Mucosa of stomach (tissue), 1 donor: ENCODE results near the gene SLC35B4.
A peak's percentile ranks its signal among the peaks of the same experiment; 100 is the strongest.

Experiments used
- H3K27me3 ChIP-seq: one replicate; pipeline ENCODE4 v1.7.0; 2013; ENCODE audit warnings: mild to moderate bottlenecking, low read length; ENCODE audit not compliant: control insufficient read depth, insufficient read depth
- H3K36me3 ChIP-seq: one replicate; pipeline ENCODE4 v1.7.0; 2013; ENCODE audit warnings: low read length; ENCODE audit not compliant: control insufficient read depth, insufficient read depth
- H3K4me1 ChIP-seq: one replicate; pipeline ENCODE4 v1.7.0; 2013; ENCODE audit warnings: mild to moderate bottlenecking, low read length; ENCODE audit not compliant: control insufficient read depth, insufficient read depth
- H3K4me3 ChIP-seq: one replicate; pipeline ENCODE4 v1.7.0; 2013; ENCODE audit warnings: low read length
- H3K9ac ChIP-seq: one replicate; pipeline ENCODE4 v1.7.0; 2013; ENCODE audit warnings: mild to moderate bottlenecking, low read length, moderate library complexity
- H3K9me3 ChIP-seq: one replicate; pipeline ENCODE4 v1.7.0; 2013; ENCODE audit warnings: mild to moderate bottlenecking, low read length, moderate library complexity; ENCODE audit not compliant: control insufficient read depth
- donor health status: Pancreatic carcinoma.

SLC35B4 gene

DNA sequence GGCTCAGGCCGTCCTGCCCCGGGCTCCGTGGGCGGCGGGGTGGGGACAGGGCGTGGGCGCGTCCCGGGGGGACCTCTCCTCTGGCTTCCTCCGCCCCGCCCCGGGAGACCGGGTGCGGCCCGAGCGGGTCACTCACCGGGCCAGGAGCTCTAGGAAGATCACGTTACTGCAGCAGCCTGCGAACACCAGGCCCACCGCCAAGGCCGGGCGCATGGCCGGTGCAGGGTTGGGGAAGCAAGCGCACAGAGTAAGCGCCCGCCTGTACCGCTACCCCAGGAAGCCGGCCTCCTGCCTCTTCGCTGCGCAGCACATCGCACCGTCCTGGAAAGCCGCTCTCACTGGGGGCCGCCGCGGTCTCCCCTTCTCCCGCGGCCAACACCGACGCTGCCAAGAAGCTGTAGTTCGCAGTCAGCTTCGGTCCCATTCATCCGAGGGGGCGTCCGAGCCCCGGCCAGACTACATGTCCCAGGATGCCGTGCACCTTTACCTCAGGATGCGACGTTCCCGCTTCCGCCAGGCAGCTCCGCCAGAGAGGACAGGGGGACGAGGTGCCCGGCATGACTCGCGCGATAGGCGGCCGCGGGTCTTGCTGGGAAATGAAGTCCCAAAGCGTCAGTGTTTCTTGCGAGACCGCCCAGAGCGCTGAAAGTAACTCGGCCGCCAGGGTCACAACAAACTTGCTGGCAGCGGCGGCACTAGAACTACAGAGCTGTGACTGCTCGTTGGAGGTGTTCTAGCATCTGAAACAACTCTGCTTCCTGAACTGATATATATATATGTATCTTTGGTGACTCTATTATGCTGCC is at the start of gene SLC35B4:
SLC35B4 (minus strand) TSS at position 392 of the 806 bp plus-strand sequence; CDS start at position 213, 179 bp downstream.
- peaks cover 7% of the 10 kb centered on the region for H3K4me1 ChIP-seq
- no peaks in the 10 kb centered on the region for H3K36me3 ChIP-seq
- H3K4me3 ChIP-seq = peak within 1 kb of the TSS; percentile 78
- no peaks in the 10 kb centered on the region for H3K27me3 ChIP-seq
- no peaks in the 10 kb centered on the region for H3K9me3 ChIP-seq
- peak within 1 kb of the TSS; percentile 76 for H3K9ac ChIP-seq

DNA sequence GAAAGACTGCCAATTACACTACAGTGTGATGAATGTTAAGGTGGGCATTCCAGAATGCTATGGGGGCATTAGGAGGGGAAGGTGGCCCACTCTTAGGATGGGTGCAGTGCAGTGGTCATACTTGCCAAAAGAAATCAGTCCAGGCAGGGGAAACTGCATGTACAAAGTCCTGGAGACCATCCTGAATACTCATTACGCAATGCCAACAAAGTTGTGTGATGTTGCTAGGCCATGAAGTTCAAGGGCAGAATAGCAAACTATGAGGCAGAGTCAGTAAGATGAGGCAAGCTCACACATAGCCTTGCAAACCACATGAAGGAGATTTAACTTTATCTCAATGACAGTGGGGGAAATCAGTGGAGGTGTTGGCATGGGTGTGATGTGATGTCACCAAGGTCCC is 49.8 kb upstream of the SLC35B4 start:
- Histone ChIP-seq H3K27me3 (no peaks in the 10 kb centered on the region), H3K9ac (peak overlapping the region; percentile 19), H3K4me1 (peaks cover 86% of the 10 kb centered on the region), H3K4me3 (no peak overlapping the region), H3K36me3 (no peaks in the 10 kb centered on the region), H3K9me3 (no peaks in the 10 kb centered on the region)

DNA sequence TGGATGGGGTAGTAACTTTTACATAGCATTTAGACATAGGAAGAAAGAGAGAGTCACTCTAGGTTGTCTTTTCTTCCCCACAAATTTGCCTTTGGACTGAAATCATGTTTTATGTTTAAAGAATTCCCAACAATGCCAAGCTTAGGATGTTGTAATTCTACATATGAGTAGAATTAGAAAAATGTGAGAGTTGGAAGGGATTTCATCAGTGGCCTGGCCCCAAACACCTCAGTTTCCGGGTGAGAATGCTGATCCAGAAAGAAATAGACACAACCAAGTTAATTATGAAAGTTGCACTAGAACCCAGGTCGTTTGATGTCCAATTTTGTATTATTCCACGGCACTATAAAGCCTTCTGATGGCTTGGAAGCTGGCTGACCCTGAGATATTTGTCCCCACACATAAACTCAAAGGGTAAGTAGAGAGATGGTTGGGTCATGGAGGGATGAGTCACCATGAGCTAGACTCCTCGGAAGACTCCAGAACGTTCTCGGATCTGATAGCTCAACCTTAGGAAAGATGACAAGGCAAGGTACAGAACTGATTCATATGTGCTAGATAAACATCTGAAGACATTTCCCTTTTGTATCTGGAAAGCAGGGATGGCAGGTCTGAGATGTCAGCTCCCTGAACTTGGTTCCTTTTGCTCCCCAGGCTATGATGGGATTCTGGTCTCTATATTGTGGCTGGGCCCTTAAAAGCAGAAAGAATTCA is 48.8 kb upstream of the SLC35B4 start:
- no peaks in the 10 kb centered on the region for H3K36me3 ChIP-seq
- H3K9me3 ChIP-seq = no peaks in the 10 kb centered on the region
- H3K9ac ChIP-seq = peak overlapping the region; percentile 63
- no peaks in the 10 kb centered on the region for H3K27me3 ChIP-seq
- H3K4me3 ChIP-seq = no peak overlapping the region
- peaks cover 77% of the 10 kb centered on the region for H3K4me1 ChIP-seq

- Histone ChIP-seq H3K4me3 (no peak overlapping the region), H3K9me3 (no peaks in the 10 kb centered on the region), H3K4me1 (peaks cover 68% of the 10 kb centered on the region), H3K9ac (peak overlapping the region; percentile 63), H3K36me3 (no peaks in the 10 kb centered on the region), H3K27me3 (no peaks in the 10 kb centered on the region)
Measured at GRCh38 chr7:134364619-134365037, 47.9 kb upstream of the SLC35B4 start.

DNA sequence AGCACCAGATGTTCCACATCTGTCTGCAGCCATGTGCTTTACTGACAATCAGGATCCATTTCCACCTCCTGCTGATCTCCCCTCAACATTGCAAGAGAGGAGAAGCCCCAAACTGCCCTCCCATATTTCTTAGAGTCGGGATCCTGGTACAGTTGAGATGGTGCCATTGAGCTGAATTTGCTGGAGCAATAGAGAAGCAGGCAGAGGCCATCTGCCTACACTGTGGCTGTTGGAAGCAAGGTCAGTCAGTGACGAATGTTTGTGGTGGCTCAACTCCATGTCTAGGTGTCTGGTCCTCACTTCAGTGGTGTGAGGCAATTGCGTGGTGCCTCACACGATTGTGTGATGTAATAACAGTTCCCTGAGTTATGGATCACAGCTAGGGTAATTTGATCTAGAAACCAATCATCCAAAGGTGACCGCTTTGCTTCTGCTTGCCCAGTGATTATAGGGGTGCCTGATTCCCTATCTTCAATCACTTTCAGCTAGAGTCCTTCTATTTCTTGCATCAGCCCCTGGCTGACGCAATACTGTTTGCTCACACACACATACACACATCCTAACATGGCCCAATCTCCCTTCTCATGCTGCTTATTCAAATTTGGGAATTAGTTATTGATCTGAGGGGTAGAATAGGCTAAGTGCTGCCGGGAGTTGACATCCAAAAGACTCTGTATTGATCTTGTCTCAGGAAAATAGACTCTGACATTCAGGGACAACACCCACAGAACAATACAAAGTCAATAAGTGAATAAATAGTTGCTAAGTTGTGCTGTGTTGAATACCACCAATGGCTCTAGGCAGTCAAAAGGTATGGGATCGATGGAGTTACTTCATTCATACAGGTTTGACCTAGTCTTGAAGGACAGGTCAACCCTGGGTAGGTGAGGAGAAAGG is 46.1 kb upstream of the SLC35B4 start:
- Histone ChIP-seq H3K36me3 (no peaks in the 10 kb centered on the region), H3K9me3 (no peaks in the 10 kb centered on the region), H3K27me3 (no peaks in the 10 kb centered on the region), H3K9ac (no peak overlapping the region), H3K4me3 (no peak overlapping the region), H3K4me1 (peaks cover 58% of the 10 kb centered on the region)

DNA sequence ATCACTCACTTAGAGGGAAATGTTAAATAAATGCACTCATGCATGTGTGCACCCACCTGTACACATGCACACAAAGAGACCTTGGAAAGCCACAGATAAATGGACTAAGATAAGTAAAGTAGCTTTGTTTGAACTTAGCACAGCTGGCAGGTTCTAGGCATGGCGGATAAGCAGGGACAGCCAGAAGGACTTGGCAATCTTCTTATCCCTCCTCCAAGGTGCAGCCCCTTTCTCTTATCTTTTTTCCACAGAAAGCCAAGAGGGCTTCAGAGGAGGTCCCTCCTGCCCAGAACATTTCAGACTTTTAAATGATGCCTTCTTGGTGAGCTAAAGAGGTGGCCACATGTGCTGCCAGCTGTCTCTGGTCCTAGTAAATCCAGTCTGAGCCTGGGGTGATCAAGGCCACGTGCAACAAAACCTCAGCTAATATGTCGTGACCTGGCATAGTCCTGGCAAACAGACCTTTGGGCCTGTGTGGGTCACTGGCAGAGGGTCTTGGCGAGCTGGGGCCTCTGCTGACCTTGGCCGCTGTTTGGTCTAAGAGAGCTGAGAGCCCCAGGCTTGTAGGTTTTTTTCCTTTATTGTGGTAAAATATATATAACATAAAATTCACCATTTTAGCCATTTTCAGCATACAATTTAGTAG is 43.2 kb upstream of the SLC35B4 start:
- Histone ChIP-seq H3K36me3 (no peaks in the 10 kb centered on the region), H3K9ac (no peak overlapping the region), H3K4me3 (no peak overlapping the region), H3K4me1 (peaks cover 42% of the 10 kb centered on the region), H3K9me3 (no peaks in the 10 kb centered on the region), H3K27me3 (no peaks in the 10 kb centered on the region)

DNA sequence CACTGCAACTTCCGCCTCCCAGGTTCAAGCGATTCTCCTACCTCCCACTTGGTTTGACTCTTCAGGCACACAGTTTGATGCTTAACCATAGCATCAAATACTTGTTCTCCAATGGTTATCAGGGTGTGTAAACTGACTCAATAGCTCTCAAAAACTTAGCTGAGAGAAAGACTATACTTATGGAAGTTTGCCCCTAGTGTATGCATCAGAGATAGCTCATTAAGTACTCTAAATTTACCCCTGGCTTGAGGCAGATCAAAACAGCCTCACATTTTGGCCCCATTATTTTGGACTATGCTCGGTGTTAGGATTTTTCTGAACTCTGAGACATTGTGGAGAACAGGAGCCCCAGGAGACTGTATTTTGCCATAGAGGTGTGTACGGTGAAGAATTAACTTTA is 40.8 kb upstream of the SLC35B4 start:
- Histone ChIP-seq H3K9me3 (no peaks in the 10 kb centered on the region), H3K9ac (no peak overlapping the region), H3K36me3 (no peaks in the 10 kb centered on the region), H3K27me3 (no peaks in the 10 kb centered on the region), H3K4me1 (peaks cover 20% of the 10 kb centered on the region), H3K4me3 (no peak overlapping the region)

GRCh38 chr7:134356421-134356936 is 39.7 kb upstream of the SLC35B4 start:
- Histone ChIP-seq H3K9ac (no peak overlapping the region), H3K36me3 (no peaks in the 10 kb centered on the region), H3K4me1 (peaks cover 17% of the 10 kb centered on the region), H3K4me3 (no peak overlapping the region), H3K27me3 (no peaks in the 10 kb centered on the region), H3K9me3 (no peaks in the 10 kb centered on the region)

DNA sequence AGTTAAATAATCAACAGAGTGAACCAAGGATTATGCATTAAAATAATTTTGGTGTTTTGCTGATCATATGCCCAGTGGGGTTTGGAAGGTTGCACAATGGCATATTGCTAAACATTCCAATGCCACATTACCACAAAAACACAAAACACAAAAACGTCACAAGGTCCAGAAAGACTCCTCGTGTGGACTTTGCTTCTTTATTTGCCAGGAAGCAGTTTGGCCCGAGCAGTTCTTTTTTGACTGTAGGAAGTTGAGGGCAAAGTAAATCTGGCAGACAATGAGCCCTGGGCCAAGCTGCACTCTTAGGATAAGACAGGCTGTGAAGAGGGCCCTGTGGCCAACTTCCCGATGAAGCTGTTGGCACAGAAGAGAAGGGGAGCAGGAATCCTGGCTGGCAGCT is 39.2 kb upstream of the SLC35B4 start:
- peaks cover 17% of the 10 kb centered on the region for H3K4me1 ChIP-seq

GRCh38 chr7:134355004-134355525 is 38.3 kb upstream of the SLC35B4 start:
- no peak overlapping the region for H3K9ac ChIP-seq
- H3K9me3 ChIP-seq = no peaks in the 10 kb centered on the region
- H3K4me3 ChIP-seq = no peak overlapping the region
- peaks cover 17% of the 10 kb centered on the region for H3K4me1 ChIP-seq
- no peaks in the 10 kb centered on the region for H3K36me3 ChIP-seq
- no peaks in the 10 kb centered on the region for H3K27me3 ChIP-seq

More for the DNA sequence above, 39.2 kb upstream of the SLC35B4 start:
- no peaks in the 10 kb centered on the region for H3K27me3 ChIP-seq
- H3K9ac ChIP-seq = no peak overlapping the region
- H3K36me3 ChIP-seq = no peaks in the 10 kb centered on the region
- H3K9me3 ChIP-seq = no peaks in the 10 kb centered on the region
- H3K4me3 ChIP-seq = no peak overlapping the region

GRCh38 chr7:134353411-134353810 is 36.7 kb upstream of the SLC35B4 start:
- peaks cover 11% of the 10 kb centered on the region for H3K4me1 ChIP-seq

More at GRCh38 chr7:134353411-134353810, 36.7 kb upstream of the SLC35B4 start:
- Histone ChIP-seq H3K4me3 (no peak overlapping the region), H3K9ac (no peak overlapping the region), H3K36me3 (no peaks in the 10 kb centered on the region), H3K9me3 (no peaks in the 10 kb centered on the region), H3K27me3 (no peaks in the 10 kb centered on the region)
